ENCODE measurements around the gene TADA2B.
"Not testable (repeated sequence)": the region's sequence is repeated elsewhere in the genome, so short reads cannot be mapped to it uniquely, and the experiment has no call there.

Gene TADA2B

DNA sequence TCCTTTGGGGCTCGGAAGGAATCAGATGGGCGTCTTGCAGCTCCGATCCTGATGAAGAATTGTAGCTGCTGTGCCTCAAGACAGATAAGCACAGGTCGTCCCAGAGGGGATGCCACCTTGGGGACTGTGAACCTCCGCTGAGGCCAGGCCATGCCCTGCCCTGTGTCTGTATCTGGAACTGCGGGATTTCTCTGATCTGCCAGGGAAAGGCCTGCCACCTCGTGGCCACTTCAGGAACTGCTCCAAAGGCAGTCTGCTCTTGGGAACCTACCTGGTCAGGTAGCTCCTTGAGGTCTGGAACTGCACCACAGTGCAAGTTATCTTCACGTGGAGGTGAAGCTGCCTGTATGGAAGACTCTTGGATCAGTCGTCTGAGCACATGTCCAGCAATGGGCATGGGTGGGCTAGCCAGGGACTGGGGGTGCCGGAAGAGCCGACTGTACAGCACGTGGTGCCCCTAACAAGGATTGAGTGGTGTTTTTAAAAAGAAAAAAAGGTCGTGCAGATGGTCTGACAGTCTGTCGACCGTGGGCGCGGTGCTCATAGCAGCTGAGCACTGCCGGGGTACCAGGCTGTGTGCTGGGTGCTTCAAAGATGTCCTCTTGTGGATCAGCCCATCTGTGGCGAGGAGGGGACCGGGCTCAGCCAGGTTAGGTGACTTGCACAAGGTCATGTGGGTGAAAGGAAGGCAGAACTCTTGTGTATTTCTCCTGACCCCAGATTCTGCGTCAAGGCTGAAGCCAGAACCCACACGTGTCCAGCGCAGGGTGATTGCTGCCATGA lies 27.7 kb downstream of the TADA2B start:
- Histone ChIP-seq H3K27ac (no peak overlapping the region), H3K9me3 (replicated peaks in 1 of 11) (no peaks in the 10 kb centered on the region), H3K4me1 (peaks cover 20 to 34% (median 24%) of the 10 kb centered on the region in 10 experiments), H3K36me3 (peaks cover 0 to 11% (median 7%) of the 10 kb centered on the region in 11 experiments; a peak in 12 of 22 replicates), H4K20me1 (peaks cover 8 to 25% (median 18%) of the 10 kb centered on the region in 11 experiments; a peak in 21 of 22 replicates), H3K4me3 (no peak overlapping the region), H3K9ac (no peak overlapping the region), H3K4me2 (peak overlapping the region in 6 of 11 experiments; percentile 23 to 41 (median 36); a peak in 7 of 22 replicates), H3K27me3 (peaks cover 0 to 13% (median 9%) of the 10 kb centered on the region in 11 experiments; a peak in 10 of 22 replicates)
- TF ChIP-seq Cebpa-rat (IDR thresholded peaks at IDR 0.05), result no peak

DNA sequence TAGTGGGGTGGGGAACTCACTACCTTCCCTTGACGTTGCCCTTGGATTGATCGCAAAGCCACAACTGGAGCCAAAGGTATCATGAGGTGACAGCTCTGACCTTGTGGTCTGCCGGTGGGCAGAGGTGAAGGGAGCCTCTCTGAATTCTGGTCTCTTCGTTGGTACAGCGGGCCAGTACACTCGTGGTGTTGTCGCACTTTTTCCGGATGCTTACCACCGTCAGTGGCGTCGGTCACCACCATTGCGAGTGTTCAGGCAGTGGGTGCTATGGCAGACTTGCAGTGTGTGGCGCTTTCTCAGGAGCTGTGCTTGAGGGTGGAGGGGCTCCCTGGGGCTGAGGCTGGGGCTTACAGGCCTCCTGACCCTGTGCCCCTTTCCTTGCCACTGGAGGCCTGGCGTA lies 29.9 kb downstream of the TADA2B start:
- H3K4me2 ChIP-seq, result no peak overlapping the region
- H3K36me3 ChIP-seq, result no peaks in the 10 kb centered on the region
- H3K9me3 ChIP-seq (replicated peaks in 1 of 11), result no peaks in the 10 kb centered on the region
- H4K20me1 ChIP-seq, result peaks cover 0 to 9% (median 0%) of the 10 kb centered on the region in 11 experiments; a peak in 3 of 22 replicates
- H3K4me3 ChIP-seq, result no peak overlapping the region
- H3K27me3 ChIP-seq, result peaks cover 0 to 13% (median 9%) of the 10 kb centered on the region in 11 experiments; a peak in 10 of 22 replicates
- H3K4me1 ChIP-seq, result peaks cover 7 to 23% (median 11%) of the 10 kb centered on the region in 10 experiments
- H3K9ac ChIP-seq, result no peak overlapping the region
- TF ChIP-seq Cebpa-rat (IDR thresholded peaks at IDR 0.05), result no peak
- no peak overlapping the region for H3K27ac ChIP-seq

DNA sequence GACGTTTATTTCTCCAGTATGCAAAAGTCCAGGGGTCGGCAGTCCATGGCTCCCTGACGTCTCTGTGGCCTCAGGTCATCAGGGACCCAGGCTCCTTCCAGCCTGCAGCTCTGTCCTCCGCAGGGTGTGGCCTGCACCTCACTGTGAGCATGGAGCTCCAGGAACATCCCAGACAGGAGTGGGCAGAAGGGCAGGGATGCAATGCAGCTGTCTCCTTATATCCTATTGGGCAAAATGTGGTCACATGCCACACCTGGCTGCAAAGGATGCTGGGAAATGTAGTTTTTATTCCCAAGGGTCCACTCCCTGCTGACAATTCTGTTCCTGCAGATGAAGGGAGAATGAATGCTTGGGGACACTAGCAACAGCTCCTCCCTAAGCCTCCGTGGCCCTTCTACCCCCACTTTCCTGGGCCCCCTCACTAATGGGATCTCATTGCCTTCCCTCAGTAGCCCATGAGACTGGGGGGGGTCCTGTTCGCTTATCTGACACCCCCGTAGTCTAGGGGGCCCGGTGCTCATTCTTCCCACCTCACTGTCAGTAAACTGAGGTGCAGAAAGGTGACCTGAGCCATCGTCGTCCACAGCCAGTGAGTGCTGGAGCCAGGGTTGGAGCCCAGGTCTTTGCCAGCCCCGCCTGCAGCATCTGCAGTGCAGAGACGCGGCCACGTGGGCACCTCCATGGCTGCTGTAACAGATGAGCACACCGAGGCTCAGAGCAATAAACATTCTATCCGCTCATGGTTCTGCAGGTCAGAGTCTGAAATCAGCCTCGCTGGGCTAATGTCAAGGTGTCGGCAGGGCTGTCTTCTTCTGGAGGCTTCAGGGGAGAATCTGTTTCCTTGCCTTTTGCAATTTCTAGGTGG lies 30.6 kb downstream of the TADA2B start:
- H3K9ac ChIP-seq, result no peak overlapping the region
- TF ChIP-seq Cebpa-rat (IDR thresholded peaks at IDR 0.05), result no peak
- peaks cover 0 to 9% (median 0%) of the 10 kb centered on the region in 11 experiments; a peak in 3 of 22 replicates for H4K20me1 ChIP-seq
- H3K4me2 ChIP-seq, result no peak overlapping the region
- no peaks in the 10 kb centered on the region for H3K9me3 ChIP-seq (replicated peaks in 1 of 11)
- peaks cover 6 to 20% (median 8%) of the 10 kb centered on the region in 10 experiments for H3K4me1 ChIP-seq
- peaks cover 0 to 12% (median 8%) of the 10 kb centered on the region in 11 experiments; a peak in 10 of 22 replicates for H3K27me3 ChIP-seq
- no peak overlapping the region for H3K27ac ChIP-seq
- no peak overlapping the region for H3K4me3 ChIP-seq
- no peaks in the 10 kb centered on the region for H3K36me3 ChIP-seq

DNA sequence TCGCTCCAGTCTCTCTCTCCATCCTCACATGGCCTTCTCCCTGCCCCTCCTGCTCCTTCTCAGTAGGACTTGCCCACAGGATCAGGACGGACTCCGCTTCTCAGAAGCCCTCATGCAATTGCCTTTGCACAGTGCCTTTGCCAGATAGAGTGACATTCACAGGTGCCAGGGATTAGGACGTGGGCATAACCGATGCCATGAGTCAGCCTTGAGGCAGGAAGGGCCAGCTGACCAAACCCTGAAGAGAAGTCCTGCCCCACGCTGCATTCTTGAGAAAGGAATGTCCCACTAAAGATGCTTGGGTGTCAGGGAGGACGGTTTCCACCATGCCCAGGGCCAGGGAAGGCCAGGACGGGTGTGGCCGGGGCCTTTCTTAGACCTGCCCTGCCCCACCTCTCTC lies 31.3 kb downstream of the TADA2B start:
- Histone ChIP-seq H3K36me3 (no peaks in the 10 kb centered on the region), H3K9ac (no peak overlapping the region), H3K27me3 (peaks cover 0 to 5% (median 2%) of the 10 kb centered on the region in 11 experiments; a peak in 5 of 22 replicates), H3K9me3 (replicated peaks in 1 of 11) (peaks cover 0 to 3% (median under 1%) of the 10 kb centered on the region in 11 experiments; a peak in 7 of 22 replicates), H4K20me1 (peaks cover 0 to 9% (median 0%) of the 10 kb centered on the region in 11 experiments; a peak in 2 of 22 replicates), H3K4me3 (no peak overlapping the region), H3K27ac (no peak overlapping the region), H3K4me2 (no peak overlapping the region), H3K4me1 (peaks cover 0 to 14% (median 2%) of the 10 kb centered on the region in 10 experiments; a peak in 8 of 20 replicates)
- no peak for TF ChIP-seq Cebpa-rat (IDR thresholded peaks at IDR 0.05)

DNA sequence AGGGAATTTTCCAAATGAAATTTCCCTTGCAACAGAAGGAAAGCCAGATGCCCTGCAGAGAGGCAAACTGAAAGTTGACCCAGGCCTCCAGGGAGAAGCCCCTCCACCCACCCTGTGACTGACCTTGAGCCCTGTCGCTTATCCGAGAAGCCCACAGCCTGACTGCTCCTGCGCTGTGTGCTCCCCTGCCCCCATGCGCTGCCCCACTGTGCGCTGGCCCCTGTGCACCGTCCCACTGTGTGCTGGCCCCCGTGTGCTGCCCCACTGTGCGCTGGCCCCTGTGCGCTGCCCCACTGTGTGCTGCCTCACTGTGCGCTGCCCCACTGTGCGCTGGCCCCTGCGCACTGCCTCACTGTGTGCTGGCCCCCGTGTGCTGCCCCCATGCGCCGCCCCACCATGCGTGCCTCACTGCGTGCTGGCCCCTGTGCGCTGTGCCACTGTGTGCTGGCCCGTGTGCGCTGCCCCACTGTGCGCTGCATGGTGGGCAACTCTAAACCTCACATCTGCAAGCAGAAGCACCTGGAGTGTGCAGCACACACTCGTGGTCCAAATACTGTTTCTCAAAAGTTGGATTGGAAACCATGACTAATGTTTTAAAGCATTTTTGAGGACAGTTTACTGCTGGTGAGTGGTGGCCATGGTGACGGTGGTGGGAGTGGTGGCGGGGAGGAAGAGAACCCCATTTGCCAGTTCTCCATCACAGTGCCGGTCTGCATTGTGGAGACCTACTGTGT lies 33.0 kb downstream of the TADA2B start:
- no peak overlapping the region for H3K9ac ChIP-seq
- H3K9me3 ChIP-seq (replicated peaks in 1 of 11), result peaks cover 8 to 17% (median 14%) of the 10 kb centered on the region in 11 experiments; a peak in 17 of 22 replicates
- no peaks in the 10 kb centered on the region for H3K36me3 ChIP-seq
- peaks cover 0 to 9% (median 0%) of the 10 kb centered on the region in 10 experiments; a peak in 1 of 20 replicates for H3K4me1 ChIP-seq
- no peak for TF ChIP-seq Cebpa-rat (IDR thresholded peaks at IDR 0.05)
- H3K27me3 ChIP-seq, result no peaks in the 10 kb centered on the region
- no peak overlapping the region for H3K4me2 ChIP-seq
- no peak overlapping the region for H3K27ac ChIP-seq
- H4K20me1 ChIP-seq, result peaks cover 0 to 9% (median 0%) of the 10 kb centered on the region in 11 experiments; a peak in 2 of 22 replicates
- H3K4me3 ChIP-seq, result no peak overlapping the region

DNA sequence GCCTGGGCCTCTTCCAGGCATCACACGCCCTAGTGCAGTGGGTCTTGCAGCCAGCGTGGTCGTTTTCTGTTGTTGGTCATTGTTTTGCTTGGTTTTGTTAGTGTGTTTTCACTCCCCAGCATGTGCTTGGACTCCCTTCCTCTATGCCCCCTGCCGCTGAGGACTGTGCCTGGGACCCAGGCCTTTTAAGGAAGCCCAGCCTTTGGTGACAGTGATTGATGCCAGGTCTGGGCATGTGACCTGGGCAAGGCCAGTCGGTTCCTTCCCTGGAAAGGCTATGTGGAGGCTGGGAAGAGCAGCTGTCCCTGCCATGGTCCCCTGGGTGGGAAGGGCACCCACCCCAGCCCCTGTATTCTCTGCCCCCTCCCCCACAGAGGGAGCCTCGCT lies 33.5 kb downstream of the TADA2B start:
- H3K27ac ChIP-seq, result no peak overlapping the region
- H3K4me3 ChIP-seq, result no peak overlapping the region
- H4K20me1 ChIP-seq, result peaks cover 0 to 9% (median 0%) of the 10 kb centered on the region in 11 experiments; a peak in 2 of 22 replicates
- H3K9ac ChIP-seq, result no peak overlapping the region
- peaks cover 8 to 17% (median 14%) of the 10 kb centered on the region in 11 experiments; a peak in 17 of 22 replicates for H3K9me3 ChIP-seq (replicated peaks in 1 of 11)
- peaks cover 0 to 9% (median 0%) of the 10 kb centered on the region in 10 experiments; a peak in 1 of 20 replicates for H3K4me1 ChIP-seq
- no peak for TF ChIP-seq Cebpa-rat (IDR thresholded peaks at IDR 0.05)
- H3K4me2 ChIP-seq, result no peak overlapping the region
- no peaks in the 10 kb centered on the region for H3K27me3 ChIP-seq
- H3K36me3 ChIP-seq, result no peaks in the 10 kb centered on the region

DNA sequence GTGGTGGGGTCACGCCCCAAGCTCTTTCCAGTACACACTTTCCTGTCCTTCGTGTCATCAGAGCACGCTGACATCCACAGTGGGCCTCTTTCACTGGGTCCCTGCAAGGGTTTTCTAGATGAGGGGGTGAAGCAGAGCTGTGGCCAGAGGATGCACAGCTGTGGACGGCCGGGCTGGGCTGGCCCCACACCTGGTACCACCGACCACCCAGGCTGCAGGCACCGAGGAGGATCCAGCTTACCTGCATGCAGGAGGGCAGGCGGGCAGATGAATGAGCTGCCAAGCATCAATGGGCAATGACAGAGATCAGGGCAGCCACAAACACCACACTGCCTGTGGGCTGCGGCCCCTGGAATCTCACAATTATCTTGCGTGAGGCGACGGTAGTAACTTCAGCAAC lies 34.2 kb downstream of the TADA2B start:
- no peaks in the 10 kb centered on the region for H3K27me3 ChIP-seq
- peaks cover 0 to 9% (median 0%) of the 10 kb centered on the region in 10 experiments; a peak in 1 of 20 replicates for H3K4me1 ChIP-seq
- H3K4me2 ChIP-seq, result no peak overlapping the region
- H3K9ac ChIP-seq, result no peak overlapping the region
- H4K20me1 ChIP-seq, result peaks cover 0 to 9% (median 0%) of the 10 kb centered on the region in 11 experiments; a peak in 2 of 22 replicates
- TF ChIP-seq Cebpa-rat (IDR thresholded peaks at IDR 0.05), result no peak
- H3K36me3 ChIP-seq, result no peaks in the 10 kb centered on the region
- peaks cover 8 to 17% (median 14%) of the 10 kb centered on the region in 11 experiments; a peak in 17 of 22 replicates for H3K9me3 ChIP-seq (replicated peaks in 1 of 11)
- no peak overlapping the region for H3K27ac ChIP-seq
- H3K4me3 ChIP-seq, result no peak overlapping the region

DNA sequence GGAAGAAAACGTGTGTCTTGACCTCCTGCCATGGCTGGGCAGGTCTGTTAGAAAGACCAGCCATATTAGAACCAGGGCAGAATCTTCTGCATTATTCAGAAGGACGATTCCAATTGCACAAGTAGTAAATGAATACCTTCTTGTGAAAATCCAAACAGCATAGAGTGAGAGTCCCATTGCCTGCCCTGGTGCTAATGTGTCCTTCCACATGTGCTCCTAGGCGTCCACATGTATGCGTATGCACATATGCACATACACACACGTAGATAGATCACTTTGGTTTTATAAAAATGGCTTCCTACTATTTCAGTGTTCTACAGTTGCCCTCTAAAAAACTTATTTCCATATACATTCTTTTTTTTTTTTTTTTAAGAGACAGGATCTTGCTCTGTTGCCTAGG lies 34.9 kb downstream of the TADA2B start:
- H3K36me3 ChIP-seq, result no peaks in the 10 kb centered on the region
- H3K27ac ChIP-seq, result no peak overlapping the region
- peaks cover 0 to 9% (median 0%) of the 10 kb centered on the region in 11 experiments; a peak in 2 of 22 replicates for H4K20me1 ChIP-seq
- H3K4me1 ChIP-seq, result peaks cover 0 to 9% (median 0%) of the 10 kb centered on the region in 10 experiments; a peak in 1 of 20 replicates
- no peaks in the 10 kb centered on the region for H3K27me3 ChIP-seq
- no peak overlapping the region for H3K4me3 ChIP-seq
- no peak overlapping the region for H3K9ac ChIP-seq
- no peak for TF ChIP-seq Cebpa-rat (IDR thresholded peaks at IDR 0.05)
- no peak overlapping the region for H3K4me2 ChIP-seq
- peaks cover 8 to 17% (median 14%) of the 10 kb centered on the region in 11 experiments; a peak in 17 of 22 replicates for H3K9me3 ChIP-seq (replicated peaks in 1 of 11)

DNA sequence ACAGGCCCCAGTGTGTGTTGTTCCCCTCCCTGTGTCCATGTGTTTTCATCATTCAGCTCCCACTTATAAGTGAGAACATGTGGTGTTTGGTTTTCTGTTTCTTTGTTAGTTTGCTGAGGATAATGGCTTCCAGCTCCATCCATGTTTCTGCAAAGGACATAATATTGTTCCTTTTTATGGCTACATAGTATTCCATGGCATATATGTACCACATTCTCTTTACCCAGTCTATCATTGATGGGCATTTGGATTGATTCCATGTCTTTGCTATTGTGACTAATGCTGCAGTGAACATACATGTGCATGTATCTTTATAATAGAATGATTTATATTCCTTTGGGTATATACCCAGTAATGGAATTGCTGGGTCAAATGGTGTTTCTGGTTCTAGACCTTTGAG lies 36.3 kb downstream of the TADA2B start:
- not testable (repeated sequence) for H3K27ac ChIP-seq, H3K9ac ChIP-seq, H3K4me2 ChIP-seq, H3K36me3 ChIP-seq, H3K4me1 ChIP-seq, H4K20me1 ChIP-seq, H3K4me3 ChIP-seq, H3K27me3 ChIP-seq
- H3K9me3 ChIP-seq (replicated peaks in 1 of 11), result peaks cover 8 to 17% (median 14%) of the 10 kb centered on the region in 11 experiments; a peak in 17 of 22 replicates

DNA sequence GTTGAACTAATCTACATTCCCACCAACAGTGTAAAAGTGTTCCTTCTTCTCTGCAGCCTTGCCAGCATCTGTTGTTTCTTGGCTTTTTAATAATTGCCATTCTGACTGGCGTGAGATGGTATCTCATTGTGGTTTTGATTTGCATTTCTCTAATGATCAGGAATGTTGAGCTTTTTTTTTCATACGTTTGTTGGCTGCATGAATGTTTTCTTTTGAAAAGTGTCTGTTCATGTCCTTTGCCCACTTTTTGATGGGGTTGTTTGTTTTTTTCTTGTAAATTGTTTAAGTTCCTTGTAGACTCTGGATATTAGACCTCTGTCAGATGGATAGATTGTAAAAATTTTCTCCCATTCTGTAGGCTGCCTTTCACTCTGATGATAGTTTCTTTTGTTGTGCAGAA lies 36.7 kb downstream of the TADA2B start:
- H3K9ac ChIP-seq, H3K36me3 ChIP-seq, H3K27ac ChIP-seq, H3K4me1 ChIP-seq, H3K4me2 ChIP-seq, H3K4me3 ChIP-seq, H4K20me1 ChIP-seq, H3K27me3 ChIP-seq: not testable (repeated sequence)
- H3K9me3 ChIP-seq (replicated peaks in 1 of 11), result peaks cover 8 to 17% (median 14%) of the 10 kb centered on the region in 11 experiments; a peak in 17 of 22 replicates
